ENCODE data around the gene SMS. TPM values are rescaled to one million over a fixed set of nuclear protein-coding genes. Genes with fewer than 3 reads are reported as not detected.

SMS gene
- total and polyA plus RNA-seq, 2 of the 13 experiments (the other 11 are each of a cell fraction or from before 2014, with no cell fraction given) = 40.5 to 91.9 TPM

DNA sequence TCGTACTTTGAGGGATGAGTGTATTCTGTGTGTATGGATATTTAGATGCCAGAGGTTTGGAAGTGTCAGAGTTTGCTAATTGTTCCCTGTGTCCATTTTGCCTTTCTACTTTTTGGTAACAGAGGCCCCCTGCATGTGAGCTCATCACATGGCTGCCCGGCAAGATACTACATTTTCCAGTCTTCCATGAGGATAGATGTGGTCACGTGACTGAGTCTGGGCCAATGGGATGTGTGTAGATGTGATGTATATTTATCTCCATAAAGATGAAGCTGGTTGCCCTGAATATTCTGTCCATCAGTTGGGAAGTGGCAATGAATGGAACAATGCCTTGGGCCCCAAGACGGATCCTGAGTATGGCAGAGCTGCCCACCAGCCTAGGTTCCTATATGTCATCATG is 29.0 kb upstream of the SMS start (continued):
- TF ChIP-seq, protein P1, sequence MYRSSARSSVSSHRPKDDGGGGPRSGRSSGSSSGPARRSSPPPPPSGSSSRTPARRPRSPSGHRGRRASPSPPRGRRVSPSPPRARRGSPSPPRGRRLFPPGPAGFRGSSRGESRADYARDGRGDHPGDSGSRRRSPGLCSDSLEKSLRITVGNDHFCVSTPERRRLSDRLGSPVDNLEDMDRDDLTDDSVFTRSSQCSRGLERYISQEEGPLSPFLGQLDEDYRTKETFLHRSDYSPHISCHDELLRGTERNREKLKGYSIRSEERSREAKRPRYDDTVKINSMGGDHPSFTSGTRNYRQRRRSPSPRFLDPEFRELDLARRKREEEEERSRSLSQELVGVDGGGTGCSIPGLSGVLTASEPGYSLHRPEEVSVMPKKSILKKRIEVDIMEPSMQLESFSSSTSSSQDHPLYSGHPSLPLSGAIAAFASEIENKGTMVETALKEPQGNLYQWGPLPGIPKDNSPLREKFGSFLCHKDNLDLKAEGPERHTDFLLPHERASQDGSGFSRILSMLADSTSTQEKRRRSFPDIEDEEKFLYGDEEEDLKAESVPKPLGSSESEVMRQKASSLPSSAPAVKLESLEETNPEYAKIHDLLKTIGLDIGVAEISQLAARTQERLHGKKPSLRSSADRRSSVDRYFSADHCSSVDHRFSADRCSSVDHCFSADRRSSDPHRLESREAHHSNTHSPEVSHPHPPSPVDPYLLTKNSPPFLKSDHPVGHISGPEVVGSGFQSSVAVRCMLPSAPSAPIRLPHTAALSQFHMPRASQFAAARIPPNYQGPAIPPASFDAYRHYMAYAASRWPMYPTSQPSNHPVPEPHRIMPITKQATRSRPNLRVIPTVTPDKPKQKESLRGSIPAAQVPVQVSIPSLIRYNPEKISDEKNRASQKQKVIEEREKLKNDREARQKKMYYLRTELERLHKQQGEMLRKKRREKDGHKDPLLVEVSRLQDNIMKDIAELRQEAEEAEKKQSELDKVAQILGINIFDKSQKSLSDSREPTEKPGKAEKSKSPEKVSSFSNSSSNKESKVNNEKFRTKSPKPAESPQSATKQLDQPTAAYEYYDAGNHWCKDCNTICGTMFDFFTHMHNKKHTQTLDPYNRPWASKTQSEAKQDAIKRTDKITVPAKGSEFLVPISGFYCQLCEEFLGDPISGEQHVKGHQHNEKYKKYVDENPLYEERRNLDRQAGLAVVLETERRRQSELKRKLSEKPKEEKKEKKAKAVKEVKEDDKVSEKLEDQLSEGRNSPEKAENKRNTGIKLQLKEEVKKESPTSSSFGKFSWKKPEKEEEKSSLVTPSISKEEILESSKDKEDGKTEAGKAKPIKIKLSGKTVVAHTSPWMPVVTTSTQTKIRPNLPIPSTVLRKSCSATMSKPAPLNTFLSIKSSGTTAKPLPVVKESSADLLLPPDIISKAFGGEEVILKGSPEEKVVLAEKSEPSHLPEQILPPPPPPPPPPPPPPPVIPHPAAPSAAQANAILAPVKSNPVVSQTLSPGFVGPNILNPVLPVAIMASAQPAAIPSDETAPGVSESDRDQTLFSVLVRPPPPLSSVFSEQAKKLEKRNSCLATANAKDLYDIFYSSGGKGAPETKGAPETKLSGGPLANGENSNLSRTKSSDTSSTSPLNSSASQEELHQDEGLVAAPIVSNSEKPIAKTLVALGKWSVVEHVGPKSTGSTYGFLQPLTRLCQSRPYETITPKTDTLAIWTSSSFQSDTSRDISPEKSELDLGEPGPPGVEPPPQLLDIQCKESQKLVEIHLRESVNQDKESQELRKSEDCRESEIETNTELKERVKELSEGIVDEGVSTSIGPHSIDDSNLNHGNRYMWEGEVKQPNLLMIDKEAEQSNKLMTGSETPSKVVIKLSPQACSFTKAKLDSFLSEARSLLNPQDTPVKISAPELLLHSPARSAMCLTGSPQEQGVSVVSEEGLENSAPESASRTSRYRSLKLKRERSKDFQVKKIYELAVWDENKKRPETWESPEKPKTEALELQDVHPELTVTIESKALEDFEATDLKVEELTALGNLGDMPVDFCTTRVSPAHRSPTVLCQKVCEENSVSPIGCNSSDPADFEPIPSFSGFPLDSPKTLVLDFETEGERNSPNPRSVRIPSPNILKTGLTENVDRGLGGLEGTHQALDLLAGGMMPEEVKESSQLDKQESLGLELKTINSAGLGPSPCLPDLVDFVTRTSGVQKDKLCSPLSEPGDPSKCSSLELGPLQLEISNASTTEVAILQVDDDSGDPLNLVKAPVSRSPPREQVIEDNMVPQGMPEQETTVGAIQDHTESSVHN (CRISPR knock-in tag; IDR thresholded peaks at IDR 0.05) = no peak
- TF ChIP-seq ZNF782 (CRISPR knock-in tag; IDR thresholded peaks at IDR 0.05; ENCODE audit: borderline replicate concordance) (no peak), SMARCE1 (IDR thresholded peaks at IDR 0.05; ENCODE audit: borderline replicate concordance) (no peak), ZFP36 (IDR thresholded peaks at IDR 0.05; ENCODE audit: borderline replicate concordance, low read depth, low read length, partially characterized antibody) (no peak), ZNF121 (CRISPR knock-in tag; IDR thresholded peaks at IDR 0.05) (no peak)

DNA sequence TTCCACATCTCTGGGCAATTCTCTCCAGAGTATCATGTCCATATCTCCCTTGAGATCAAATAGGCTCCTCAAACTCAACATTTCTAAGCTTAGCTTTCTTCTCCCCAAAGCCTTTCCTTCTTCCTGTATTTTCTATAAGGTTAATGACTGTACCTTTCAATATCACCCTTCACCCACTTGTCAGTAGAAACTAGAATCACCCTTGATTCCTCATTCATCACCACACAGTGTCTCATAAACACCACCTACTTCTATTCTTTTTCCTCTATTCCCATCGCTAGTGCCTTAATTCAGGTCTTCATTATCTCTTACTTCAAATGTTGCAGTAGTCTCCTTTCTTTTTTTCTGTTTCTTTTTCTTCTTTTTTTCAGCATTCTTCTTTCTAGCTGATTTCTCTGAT is 28.3 kb upstream of the SMS start:
- WGBS (ENCODE audit: low lambda C conversion rate) = 92% methylated on average over 1 of the region's 1 CpG
- ATAC-seq (no peak), DNase-seq (ENCODE audit: low spot score) (no peak), FAIRE-seq (no peak)
- Histone ChIP-seq H3K79me2 (ENCODE audit: insufficient read depth, low read length) (no peaks in the 10 kb centered on the region), H4K20me1 (ENCODE audit: insufficient read depth, low read length) (no peaks in the 10 kb centered on the region), H3K36me3 (replicated peaks in 1 of 2; ENCODE audit: control insufficient read depth in 1 of 2, insufficient read depth in 2 of 2, low read length in 2 of 2) (no peaks in the 10 kb centered on the region), H2AFZ (ENCODE audit: low read length) (no peak overlapping the region), H3K27me3 (ENCODE audit: control insufficient read depth in 1 of 2, insufficient read depth in 2 of 2, low read length in 2 of 2) (no peaks in the 10 kb centered on the region), H3K27ac (ENCODE audit: extremely low read length, insufficient read depth, low read length) (no peak overlapping the region), H3K4me3 (replicated peaks in 1 of 3; ENCODE audit: insufficient read depth in 1 of 3, low read depth in 2 of 3, low read length in 3 of 3) (no peak overlapping the region), H3K9me3 (ENCODE audit: low read length) (no peaks in the 10 kb centered on the region), H3K4me1 (ENCODE audit: insufficient read depth, low read length) (no peaks in the 10 kb centered on the region; the same call in 1 of the 2 replicates), H3K4me2 (ENCODE audit: low read depth, low read length) (no peak overlapping the region), H3K9ac (ENCODE audit: insufficient read depth, low read depth, low read length) (no peak overlapping the region)
- CTCF ChIA-PET (ENCODE audit: low intra/inter-chr PET ratio, low total read pairs) = no interaction called here
- intact Hi-C loops (cut with micrococcal nuclease; ENCODE audit: unreplicated experiment) (no loop called here), in situ Hi-C loops (cut with HindIII; ENCODE audit: extremely low pct_ligation_motif_present, low pct_unique_long_range_greater_than_20kb) (no loop called here)
- BruUV-seq (replicated peaks) = no TSS peak
- POLR2A ChIA-PET = no interaction called here
- TF ChIP-seq ZNF788 (CRISPR knock-in tag; IDR thresholded peaks at IDR 0.05; ENCODE audit: borderline replicate concordance) (no peak), ZNF83 (CRISPR knock-in tag; IDR thresholded peaks at IDR 0.05; ENCODE audit: borderline replicate concordance) (no peak), TOE1 (CRISPR knock-in tag; IDR thresholded peaks at IDR 0.05) (no peak), STAT5B (CRISPR knock-in tag; IDR thresholded peaks at IDR 0.05) (no peak), HMGA1 (CRISPR knock-in tag; conservative IDR thresholded peaks at IDR 0.05) (no peak), ZNF768 (CRISPR knock-in tag; IDR thresholded peaks at IDR 0.05) (no peak), JUN (CRISPR knock-in tag; IDR thresholded peaks at IDR 0.05) (no peak)
- TF ChIP-seq, protein P2, sequence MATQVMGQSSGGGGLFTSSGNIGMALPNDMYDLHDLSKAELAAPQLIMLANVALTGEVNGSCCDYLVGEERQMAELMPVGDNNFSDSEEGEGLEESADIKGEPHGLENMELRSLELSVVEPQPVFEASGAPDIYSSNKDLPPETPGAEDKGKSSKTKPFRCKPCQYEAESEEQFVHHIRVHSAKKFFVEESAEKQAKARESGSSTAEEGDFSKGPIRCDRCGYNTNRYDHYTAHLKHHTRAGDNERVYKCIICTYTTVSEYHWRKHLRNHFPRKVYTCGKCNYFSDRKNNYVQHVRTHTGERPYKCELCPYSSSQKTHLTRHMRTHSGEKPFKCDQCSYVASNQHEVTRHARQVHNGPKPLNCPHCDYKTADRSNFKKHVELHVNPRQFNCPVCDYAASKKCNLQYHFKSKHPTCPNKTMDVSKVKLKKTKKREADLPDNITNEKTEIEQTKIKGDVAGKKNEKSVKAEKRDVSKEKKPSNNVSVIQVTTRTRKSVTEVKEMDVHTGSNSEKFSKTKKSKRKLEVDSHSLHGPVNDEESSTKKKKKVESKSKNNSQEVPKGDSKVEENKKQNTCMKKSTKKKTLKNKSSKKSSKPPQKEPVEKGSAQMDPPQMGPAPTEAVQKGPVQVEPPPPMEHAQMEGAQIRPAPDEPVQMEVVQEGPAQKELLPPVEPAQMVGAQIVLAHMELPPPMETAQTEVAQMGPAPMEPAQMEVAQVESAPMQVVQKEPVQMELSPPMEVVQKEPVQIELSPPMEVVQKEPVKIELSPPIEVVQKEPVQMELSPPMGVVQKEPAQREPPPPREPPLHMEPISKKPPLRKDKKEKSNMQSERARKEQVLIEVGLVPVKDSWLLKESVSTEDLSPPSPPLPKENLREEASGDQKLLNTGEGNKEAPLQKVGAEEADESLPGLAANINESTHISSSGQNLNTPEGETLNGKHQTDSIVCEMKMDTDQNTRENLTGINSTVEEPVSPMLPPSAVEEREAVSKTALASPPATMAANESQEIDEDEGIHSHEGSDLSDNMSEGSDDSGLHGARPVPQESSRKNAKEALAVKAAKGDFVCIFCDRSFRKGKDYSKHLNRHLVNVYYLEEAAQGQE (IDR thresholded peaks at IDR 0.05; ENCODE audit: borderline replicate concordance in 1 of 2, low read depth in 1 of 2, low read length in 2 of 2) = no peak

Measured in HepG2 (cell line).